HepG2 (cell line): ENCODE measurements around the gene USP10. TPM values are rescaled to one million over a fixed set of nuclear protein-coding genes. Genes with fewer than 3 reads are reported as not detected.

Experiments
- ATAC-seq: fragments of 200-7000 bp; cut with Tn5 transposase; 3 replicates; pipeline ENCODE4 v1.9.1; 2020; ENCODE audit warnings: mild to moderate bottlenecking, moderate library complexity
- BruUV-seq: library from RNA; stranded (reverse); fragments of 400-500 nt; replicated peaks from 2 replicates; lab custom pipeline; 2021; lab: Mats Ljungman, UMichigan
- CTCF ChIA-PET: fragments of 300-600 bp; formaldehyde crosslinking; extraction: SDS; loops from one replicate; lab custom pipeline; 2021; ENCODE audit warnings: low total read pairs, inconsistent platforms, low intra/inter-chr PET ratio; lab: Yijun Ruan, JAX
- POLR2A ChIA-PET: fragments of 350-600 bp; sonication (Branson Sonifier 250); formaldehyde crosslinking; loops from one replicate; lab custom pipeline; 2020; ENCODE audit warnings: antibody characterized with exemption, inconsistent platforms; lab: Yijun Ruan, JAX
- DNase-seq: peaks from one replicate; pipeline ENCODE4 v3.0.0-alpha.2; 2015; ENCODE audit warnings: low spot score
- FAIRE-seq: peaks from 3 replicates; lab custom pipeline; 2011; peaks lifted over from hg19 to GRCh38; lab: Jason Lieb, UNC
- H2AFZ ChIP-seq: one replicate; pipeline ENCODE4 v1.6.1; 2011; ENCODE audit warnings: low read length, inconsistent platforms
- H3K27ac ChIP-seq: fragments of 300-600 bp; 3 replicates; pipeline ENCODE4 v1.8.0; 2011; ENCODE audit warnings: mixed run types, mild to moderate bottlenecking, mixed read lengths, low read length, inconsistent platforms; ENCODE audit not compliant: insufficient read depth; ENCODE audit errors: extremely low read length
- H3K27me3 ChIP-seq, 2 experiments: fragments of 200-600 bp in 1 of 2; 2 replicates in 1 of 2; 3 replicates in 1 of 2; pipeline versions ENCODE4 v1.6.0 to v1.8.0; 2011; ENCODE audit warnings: low read length in 2 of 2, mild to moderate bottlenecking in 2 of 2, moderate library complexity in 2 of 2, inconsistent platforms in 1 of 2; ENCODE audit not compliant: insufficient read depth in 2 of 2, control insufficient read depth in 1 of 2
- H3K36me3 ChIP-seq, 2 experiments: fragments of 200-600 bp in 1 of 2; replicated peaks in 1 of 2; 2 replicates in 1 of 2; 3 replicates in 1 of 2; pipeline versions ENCODE4 v1.5.1 to v1.8.0; 2011; ENCODE audit warnings: low read length in 2 of 2, inconsistent platforms in 1 of 2; ENCODE audit not compliant: insufficient read depth in 2 of 2, control insufficient read depth in 1 of 2
- H3K4me1 ChIP-seq: 2 replicates; pipeline ENCODE4 v1.5.1; 2012; ENCODE audit warnings: low read length, inconsistent platforms; ENCODE audit not compliant: insufficient read depth
- H3K4me2 ChIP-seq: 2 replicates; pipeline ENCODE4 v1.6.0; 2011; ENCODE audit warnings: low read depth, low read length, inconsistent platforms
- H3K4me3 ChIP-seq, 3 experiments: fragments of 200-600 bp in 1 of 3; sonication (generic), shearing (Covaris generic) in 1 of 3; replicated peaks in 1 of 3; 2 replicates each; pipeline ENCODE4 v1.5.1; 2011 to 2016; ENCODE audit warnings: low read length in 3 of 3, inconsistent platforms in 2 of 3, low read depth in 2 of 3, mild to moderate bottlenecking in 2 of 3, control low read depth in 1 of 3, mixed read lengths in 1 of 3; ENCODE audit not compliant: insufficient read depth in 1 of 3
- H3K79me2 ChIP-seq: one replicate; pipeline ENCODE4 v1.6.1; 2011; ENCODE audit warnings: low read length, inconsistent platforms; ENCODE audit not compliant: insufficient read depth
- H3K9ac ChIP-seq: 2 replicates; pipeline ENCODE4 v1.6.0; 2011; ENCODE audit warnings: mild to moderate bottlenecking, low read depth, low read length, inconsistent platforms; ENCODE audit not compliant: insufficient read depth
- H3K9me3 ChIP-seq: 2 replicates; pipeline ENCODE4 v1.5.1; 2012; ENCODE audit warnings: mild to moderate bottlenecking, low read length
- H4K20me1 ChIP-seq: 2 replicates; pipeline ENCODE4 v1.6.0; 2011; ENCODE audit warnings: inconsistent platforms, mild to moderate bottlenecking, low read length, moderate library complexity; ENCODE audit not compliant: insufficient read depth
- AHDC1 ChIP-seq: sonication (generic); formaldehyde crosslinking; IDR thresholded peaks from 2 replicates; pipeline ENCODE4 v1.5.1; 2020; ENCODE audit warnings: mild to moderate bottlenecking, missing genetic modification reagents, borderline replicate concordance
- ARNT2 ChIP-seq: sonication (generic); formaldehyde crosslinking; IDR thresholded peaks from 2 replicates; pipeline ENCODE4 v1.8.0; 2022; ENCODE audit warnings: mild to moderate bottlenecking, low read depth, missing genetic modification reagents, moderate library complexity
- ATF5 ChIP-seq: sonication (generic); formaldehyde crosslinking; IDR thresholded peaks from 2 replicates; pipeline ENCODE4 v1.4.0; 2020; ENCODE audit warnings: mild to moderate bottlenecking, low read depth, missing genetic modification reagents
- EHMT2 ChIP-seq: fragments of 200-600 bp; sonication (generic); IDR thresholded peaks from 2 replicates; pipeline ENCODE4 v1.7.0; 2017; ENCODE audit warnings: antibody characterized with exemption, low read depth, low read length, borderline replicate concordance
- KMT2A ChIP-seq: sonication (generic); formaldehyde crosslinking; IDR thresholded peaks from 2 replicates; pipeline ENCODE4 v1.4.0; 2020; ENCODE audit warnings: missing genetic modification reagents
- MATR3 ChIP-seq: sonication (generic); formaldehyde crosslinking; IDR thresholded peaks from 2 replicates; pipeline ENCODE4 v1.4.0; 2020; ENCODE audit warnings: missing genetic modification reagents
- PLSCR1 ChIP-seq: sonication (generic); formaldehyde crosslinking; IDR thresholded peaks from 2 replicates; pipeline ENCODE4 v1.5.0; 2020; ENCODE audit warnings: missing genetic modification reagents, mild to moderate bottlenecking, borderline replicate concordance
- RBAK ChIP-seq: sonication (generic); formaldehyde crosslinking; IDR thresholded peaks from 2 replicates; pipeline ENCODE4 v1.5.1; 2020; ENCODE audit warnings: mild to moderate bottlenecking, missing genetic modification reagents
- SRSF9 ChIP-seq: fragments of 200-400 bp; formaldehyde crosslinking; IDR thresholded peaks from 2 replicates; pipeline ENCODE4 v1.6.1; 2018; ENCODE audit warnings: borderline replicate concordance, mild to moderate bottlenecking, low read depth, low read length; ENCODE audit not compliant: insufficient read depth, poor library complexity, severe bottlenecking
- TCF12 ChIP-seq, 2 experiments: fragments of 450-650 bp in 1 of 2; sonication (generic) in 1 of 2; formaldehyde crosslinking in 1 of 2; IDR thresholded peaks; 2 replicates each; pipeline versions ENCODE4 v1.6.1 to v1.8.0; 2017 to 2022; ENCODE audit warnings: antibody characterized with exemption in 1 of 2, mild to moderate bottlenecking in 1 of 2, missing genetic modification reagents in 1 of 2, moderate library complexity in 1 of 2
- ZFP36 ChIP-seq: fragments of 150-350 bp; IDR thresholded peaks from 2 replicates; pipeline ENCODE4 v1.6.1; 2018; ENCODE audit warnings: borderline replicate concordance, low read length, low read depth; ENCODE audit not compliant: partially characterized antibody
- ZNF552 ChIP-seq: sonication (generic); formaldehyde crosslinking; IDR thresholded peaks from 2 replicates; pipeline ENCODE4 v1.9.0; 2022; ENCODE audit warnings: missing genetic modification reagents, mild to moderate bottlenecking, borderline replicate concordance
- ZNF589 ChIP-seq: sonication (generic); formaldehyde crosslinking; conservative IDR thresholded peaks from 2 replicates; pipeline ENCODE4 v1.8.0; 2022; ENCODE audit warnings: mild to moderate bottlenecking, moderate library complexity, missing genetic modification reagents
- ZNF891 ChIP-seq: sonication (generic); formaldehyde crosslinking; IDR thresholded peaks from 2 replicates; pipeline ENCODE4 v1.5.0; 2020; ENCODE audit warnings: mild to moderate bottlenecking, missing genetic modification reagents
- ZSCAN29 ChIP-seq: sonication (generic); formaldehyde crosslinking; conservative IDR thresholded peaks from 2 replicates; pipeline ENCODE4 v1.4.0; 2020; ENCODE audit warnings: mild to moderate bottlenecking, missing genetic modification reagents
- WGBS: methylation state at CpG from one replicate; pipeline ENCODE4 v1.1.6; 2017; ENCODE audit warnings: low lambda C conversion rate; 5-methylcytosine and 5-hydroxymethylcytosine counted together
- in situ Hi-C: cut with HindIII; loops from 2 replicates; pipeline ENCODE4 v1.10.0; 2017; ENCODE audit warnings: low pct_unique_long_range_greater_than_20kb; ENCODE audit not compliant: extremely low pct_ligation_motif_present
- intact Hi-C: fragments of 100-400 bp; cut with micrococcal nuclease; formaldehyde crosslinking; loops from one replicate; pipeline ENCODE4 v1.10.0; 2022; ENCODE audit not compliant: unreplicated experiment
- polyA plus RNA-seq, 8 experiments: library from polyadenylated mRNA; depleted of rRNA in 3 of 8; stranded (reverse) in 7 of 8; unstranded in 1 of 8; fragments of >200 nt; fragmentation: Illumina TruSeq in 4 of 8; extraction: Trizol in 4 of 8; gene quantifications; 2 replicates each; pipeline versions ENCODE4 v1.2.1 to v1.2.3, GENCODE V29; 2011 to 2016; ENCODE audit warnings: low read depth in 4 of 8, missing spikeins in 1 of 8, mixed read lengths in 1 of 8; ENCODE audit not compliant: insufficient read depth in 1 of 8
- total RNA-seq, 5 experiments: library from RNA; depleted of rRNA; stranded (reverse); fragments of >200 nt; fragmentation: Illumina TruSeq; extraction: Trizol; gene quantifications; 2 replicates each; pipeline ENCODE4 v1.2.3, GENCODE V29; 2016; ENCODE audit warnings: low read depth in 1 of 5
- TF ChIP-seq, protein P1 (sequence below): sonication (generic); formaldehyde crosslinking; IDR thresholded peaks from 2 replicates; pipeline ENCODE4 v1.8.0; 2022; ENCODE audit warnings: missing genetic modification reagents, mild to moderate bottlenecking, inconsistent platforms, borderline replicate concordance

Gene USP10
- total and polyA plus RNA-seq, 2 of the 13 experiments (the other 11 are each of a cell fraction or from before 2014, with no cell fraction given), result 79.1 to 122 TPM

DNA sequence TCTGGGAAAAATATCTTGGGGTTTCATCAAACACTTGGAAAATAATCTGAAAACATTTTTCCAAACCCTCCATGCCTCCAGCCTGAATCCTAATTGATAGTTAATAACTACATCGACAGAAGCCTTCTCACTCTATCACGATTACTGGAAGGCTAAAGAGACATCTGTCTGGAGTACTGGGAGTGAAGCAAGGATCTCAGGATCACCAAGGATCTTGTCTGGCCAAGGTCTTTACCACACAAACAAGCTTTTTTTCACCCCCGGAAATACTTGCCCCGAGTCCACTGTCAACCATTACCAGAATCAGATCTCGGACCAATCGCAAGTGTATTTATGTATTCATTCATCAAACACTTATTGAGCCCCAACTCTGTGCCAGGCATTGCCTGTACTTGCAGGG, 91.7 kb downstream of the USP10 start:
- DNase-seq (no peak), FAIRE-seq (no peak), ATAC-seq (no peak)
- H3K9me3 ChIP-seq, result no peaks in the 10 kb centered on the region
- no peak overlapping the region for H3K27ac ChIP-seq
- 91% methylated on average over 6 of the region's 6 CpGs for WGBS
- in situ Hi-C loops, result no loop called here
- H3K4me3 ChIP-seq, result no peak overlapping the region
- H3K36me3 ChIP-seq, result no peaks in the 10 kb centered on the region
- H2AFZ ChIP-seq, result no peak overlapping the region
- no peaks in the 10 kb centered on the region for H3K79me2 ChIP-seq
- ChIA-PET CTCF (no interaction called here), POLR2A (no interaction called here)
- peaks cover 11% of the 10 kb centered on the region; the same call in 1 of the 2 replicates for H3K4me1 ChIP-seq
- intact Hi-C loops, result no loop called here
- no peak overlapping the region for H3K9ac ChIP-seq
- H3K4me2 ChIP-seq, result no peak overlapping the region
- no TSS peak for BruUV-seq
- no peaks in the 10 kb centered on the region for H3K27me3 ChIP-seq
- H4K20me1 ChIP-seq, result no peaks in the 10 kb centered on the region
- TF ChIP-seq TCF12 (IDR thresholded peaks at IDR 0.05) (no peak), TCF12 (CRISPR knock-in tag; IDR thresholded peaks at IDR 0.05) (no peak), ZNF552 (no peak), ZSCAN29 (no peak), SRSF9 (no peak), KMT2A (CRISPR knock-in tag) (no peak), ATF5 (no peak), ZNF589 (CRISPR knock-in tag) (no peak), ARNT2 (no peak), PLSCR1 (CRISPR knock-in tag) (no peak), AHDC1 (CRISPR knock-in tag) (no peak), EHMT2 (no peak), MATR3 (CRISPR knock-in tag) (no peak), ZNF891 (CRISPR knock-in tag) (no peak), RBAK (CRISPR knock-in tag) (no peak), ZFP36 (no peak)
- TF ChIP-seq, protein P1, sequence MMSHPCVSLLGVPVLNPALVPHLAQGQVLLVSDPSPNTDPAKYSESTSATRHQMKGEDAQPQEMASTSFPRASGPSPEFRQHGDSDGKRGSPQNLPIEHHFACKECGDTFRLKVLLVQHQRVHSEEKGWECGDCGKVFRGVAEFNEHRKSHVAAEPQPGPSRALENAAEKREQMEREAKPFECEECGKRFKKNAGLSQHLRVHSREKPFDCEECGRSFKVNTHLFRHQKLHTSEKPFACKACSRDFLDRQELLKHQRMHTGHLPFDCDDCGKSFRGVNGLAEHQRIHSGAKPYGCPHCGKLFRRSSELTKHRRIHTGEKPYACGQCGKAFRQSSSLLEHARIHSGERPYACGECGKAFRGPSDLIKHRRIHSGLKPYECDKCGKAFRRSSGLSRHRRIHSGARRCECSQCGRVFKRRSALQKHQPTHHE (CRISPR knock-in tag), result no peak
